GM21526 (cell line): ENCODE results near the gene POU3F2.

Experiments
- ATAC-seq: cut with Tn5 transposase; IDR thresholded peaks from one replicate; pipeline ENCODE4 v1.9.1; 2021; ENCODE audit warnings: moderate library complexity; ENCODE audit not compliant: unreplicated experiment, low FRiP score

POU3F2 gene

GRCh38 chr6:98828941-98829411, 5.4 kb upstream of the POU3F2 start:
- ATAC-seq = no peak

DNA sequence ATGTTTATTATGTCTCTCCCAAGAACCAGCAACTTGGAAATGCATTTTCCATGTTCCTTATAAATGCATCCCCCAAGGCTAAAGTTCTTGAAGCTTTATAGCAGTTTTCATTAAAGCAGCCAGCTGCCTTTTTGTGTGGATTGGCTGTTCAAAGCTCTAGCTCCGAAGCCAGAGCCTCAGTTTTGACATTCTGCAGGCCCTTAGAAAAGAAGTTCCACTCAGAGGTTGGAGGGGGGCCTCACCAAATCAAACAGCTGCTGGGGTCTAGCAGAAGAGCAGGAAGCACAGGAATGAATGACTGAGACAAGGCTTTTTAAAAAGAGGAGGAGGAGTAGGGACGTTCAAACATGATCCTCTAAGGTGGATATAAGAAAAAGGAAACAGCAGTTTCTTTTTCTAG, 4.2 kb upstream of the POU3F2 start:
- ATAC-seq = no peak

- no peak for ATAC-seq
These were observed 3.1 kb upstream of the POU3F2 start for GRCh38 chr6:98831057-98831958.

- no peak for ATAC-seq
These were observed 2.5 kb upstream of the POU3F2 start for GRCh38 chr6:98831959-98832283.

- ATAC-seq = no peak
These were observed 1.9 kb upstream of the POU3F2 start for GRCh38 chr6:98832284-98833056.

DNA sequence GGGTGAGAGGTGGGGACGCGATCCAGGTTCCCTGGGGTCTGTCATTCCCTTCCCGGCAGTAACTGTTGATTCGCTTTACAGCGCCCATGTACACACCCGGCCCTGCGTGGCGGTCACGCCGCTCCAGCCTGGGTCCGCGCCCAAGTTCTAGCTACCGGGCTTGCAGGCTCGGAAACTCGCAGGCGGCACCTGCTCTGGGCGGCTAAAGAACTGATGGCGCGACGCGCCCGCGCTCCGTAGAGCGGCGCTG, 1.4 kb upstream of the POU3F2 start:
- ATAC-seq = no peak

- ATAC-seq = no peak
These were observed 891 bp upstream of the POU3F2 start for GRCh38 chr6:98833307-98834059.

- no peak for ATAC-seq
These were observed 1.0 kb downstream of the POU3F2 start for GRCh38 chr6:98835149-98836024.

DNA sequence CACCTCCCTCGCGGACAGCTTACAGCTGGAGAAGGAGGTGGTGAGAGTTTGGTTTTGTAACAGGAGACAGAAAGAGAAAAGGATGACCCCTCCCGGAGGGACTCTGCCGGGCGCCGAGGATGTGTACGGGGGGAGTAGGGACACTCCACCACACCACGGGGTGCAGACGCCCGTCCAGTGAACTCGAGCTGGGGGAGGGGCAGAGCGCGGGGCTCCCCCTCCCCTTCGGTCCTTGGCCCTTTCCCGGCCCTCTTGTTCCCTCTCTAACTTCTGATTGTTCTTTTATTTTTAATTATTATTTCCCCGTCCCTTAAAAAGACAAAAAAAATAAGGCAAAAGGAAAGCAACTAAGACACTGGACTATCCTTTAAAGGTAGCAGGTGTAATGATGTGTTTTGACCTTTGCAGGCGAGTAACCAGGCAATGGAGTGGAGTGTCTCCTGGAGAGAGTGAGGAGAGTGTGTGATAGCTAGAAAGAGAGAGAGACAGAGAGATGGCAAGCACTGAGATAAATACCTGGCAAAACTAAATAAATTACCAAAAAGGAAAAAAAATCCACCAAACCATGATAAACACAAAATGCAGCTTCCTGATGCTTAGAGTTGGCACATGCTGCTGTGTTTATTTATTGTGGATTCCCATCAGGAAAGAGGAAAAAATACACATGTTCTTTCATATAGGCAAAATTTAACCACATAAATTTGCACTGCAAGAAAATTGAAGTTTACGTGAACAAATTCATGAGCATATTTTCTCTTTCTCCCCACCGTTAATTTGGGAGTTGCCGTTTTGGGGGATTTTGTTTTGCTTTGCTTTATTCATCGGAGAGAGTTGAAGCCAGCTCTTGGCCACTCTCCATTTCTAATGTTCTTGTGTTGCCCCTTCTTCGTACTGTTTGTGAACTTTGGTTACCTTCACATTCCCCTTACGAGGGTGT, 1.9 kb downstream of the POU3F2 start:
- ATAC-seq = no peak

DNA sequence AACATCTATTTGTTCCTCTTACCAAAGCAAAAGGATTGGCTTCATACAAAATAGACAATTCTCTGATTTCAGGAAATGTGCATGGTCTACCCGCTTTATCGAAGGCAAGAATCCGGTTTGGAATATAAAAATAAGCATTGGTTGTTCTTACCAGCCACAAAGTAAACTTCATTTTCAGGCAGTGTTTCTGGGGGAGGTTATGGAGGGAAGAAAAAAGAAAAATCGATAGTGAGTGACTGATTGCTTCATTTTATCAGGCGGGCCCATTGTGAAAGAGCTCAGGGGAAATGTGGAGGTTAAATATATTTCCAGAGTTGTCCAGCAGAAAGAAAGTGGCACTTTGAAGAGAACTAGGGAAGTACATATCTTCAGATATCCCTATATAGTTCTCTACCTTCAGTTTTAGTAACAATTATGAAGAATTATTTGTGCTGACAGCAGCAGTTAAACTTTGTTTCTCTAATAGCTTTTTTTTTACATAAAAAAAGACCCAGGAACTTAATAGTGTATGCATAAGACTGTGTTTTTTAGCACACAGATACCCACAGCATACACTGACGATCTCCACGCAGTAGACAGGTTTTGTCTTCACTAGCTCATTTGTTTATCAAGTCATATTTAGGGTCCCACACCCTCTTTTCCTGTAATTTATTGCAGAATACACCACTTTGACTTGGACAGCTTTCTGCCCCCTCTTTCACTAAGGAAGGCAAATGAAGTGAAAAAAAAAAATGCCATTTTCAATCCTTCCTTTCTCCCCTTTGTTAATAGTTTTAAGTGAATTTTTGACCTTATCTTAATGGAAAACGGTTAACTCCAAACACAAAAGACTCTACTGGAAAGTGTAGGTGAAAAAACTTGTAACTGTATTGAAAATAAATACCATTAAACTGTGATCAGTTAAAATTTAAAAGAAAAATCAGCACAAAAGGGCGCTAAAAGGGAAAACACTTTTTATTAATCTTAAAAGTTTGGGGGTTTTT, 2.9 kb downstream of the POU3F2 start:
- no peak for ATAC-seq

- no peak for ATAC-seq
These were observed 3.7 kb downstream of the POU3F2 start for GRCh38 chr6:98838032-98838431.

GRCh38 chr6:98838975-98839374, 4.6 kb downstream of the POU3F2 start:
- no peak for ATAC-seq

- ATAC-seq = no peak
These were observed 5.5 kb downstream of the POU3F2 start for GRCh38 chr6:98839781-98840361.

- ATAC-seq = no peak
These were observed 6.0 kb downstream of the POU3F2 start for GRCh38 chr6:98840385-98840784.

DNA sequence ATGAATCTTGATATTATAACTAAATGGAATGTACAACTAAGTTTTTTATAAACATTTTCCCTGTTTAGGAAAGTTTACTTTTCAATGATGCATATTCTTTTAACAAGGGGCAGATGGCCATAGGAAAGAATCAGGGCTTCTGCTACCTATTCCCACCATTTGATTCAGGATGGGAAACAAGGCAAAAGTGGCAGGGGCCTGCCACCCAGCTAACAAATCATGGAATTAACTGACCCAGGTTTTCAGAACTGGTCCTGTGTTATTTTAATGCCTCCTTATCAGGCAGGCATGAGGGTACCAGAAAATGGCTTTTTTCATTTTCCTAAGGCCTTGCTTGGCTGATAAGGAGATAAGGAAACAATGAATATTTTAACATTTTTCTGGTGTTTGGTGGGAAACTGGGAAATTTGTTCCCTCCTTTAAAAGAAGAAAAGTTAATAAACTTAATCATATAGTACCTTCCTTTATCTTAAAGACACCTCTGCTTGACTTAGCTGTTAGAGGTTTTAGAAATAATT, 6.7 kb downstream of the POU3F2 start:
- no peak for ATAC-seq

GRCh38 chr6:98841621-98842341, 7.4 kb downstream of the POU3F2 start:
- ATAC-seq = no peak
